ENCODE measurements around the gene GSTM5. TPM values are rescaled to one million over a fixed set of nuclear protein-coding genes. Genes with fewer than 3 reads are reported as not detected.

The GSTM5 gene
- total and polyA plus RNA-seq, 2 of the 8 experiments (the other 6 are each of a cell fraction or from before 2014, with no cell fraction given): 0.24 to 0.89 TPM

DNA sequence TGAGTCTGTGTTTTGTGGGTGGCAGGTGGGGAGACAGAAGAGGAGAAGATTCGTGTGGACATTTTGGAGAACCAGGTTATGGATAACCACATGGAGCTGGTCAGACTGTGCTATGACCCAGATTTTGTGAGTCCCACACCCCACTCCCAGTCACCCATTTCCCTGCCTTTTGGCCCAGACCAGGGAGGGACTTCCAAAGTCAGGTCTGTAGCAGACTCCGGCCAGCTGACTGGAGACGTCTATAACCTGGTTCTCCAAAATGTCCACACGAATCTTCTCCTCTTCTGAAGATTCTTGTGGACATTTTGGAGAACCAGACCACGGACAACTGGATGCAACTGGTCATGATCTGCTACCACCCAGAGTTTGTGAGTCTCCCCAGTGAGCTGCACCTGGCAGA is 1.6 kb downstream of the GSTM5 start (continued):
- no peak for TF ChIP-seq TAF1 (IDR thresholded peaks at IDR 0.05; ENCODE audit: low read depth, low read length)
- no peak for TF ChIP-seq ZNF274 (IDR thresholded peaks at IDR 0.05; ENCODE audit: borderline replicate concordance, extremely low read depth, low read length)
- TF ChIP-seq CBX5 (IDR thresholded peaks at IDR 0.05; ENCODE audit: low read depth, low read length): no peak
- TF ChIP-seq CREB1 (IDR thresholded peaks at IDR 0.05): no peak
- no peak for TF ChIP-seq CHD7 (IDR thresholded peaks at IDR 0.05; ENCODE audit: insufficient replicate concordance, low read length)

Measured in H1 (cell line).